ENCODE measurements around the gene KRTAP5-5.

Gene KRTAP5-5

DNA sequence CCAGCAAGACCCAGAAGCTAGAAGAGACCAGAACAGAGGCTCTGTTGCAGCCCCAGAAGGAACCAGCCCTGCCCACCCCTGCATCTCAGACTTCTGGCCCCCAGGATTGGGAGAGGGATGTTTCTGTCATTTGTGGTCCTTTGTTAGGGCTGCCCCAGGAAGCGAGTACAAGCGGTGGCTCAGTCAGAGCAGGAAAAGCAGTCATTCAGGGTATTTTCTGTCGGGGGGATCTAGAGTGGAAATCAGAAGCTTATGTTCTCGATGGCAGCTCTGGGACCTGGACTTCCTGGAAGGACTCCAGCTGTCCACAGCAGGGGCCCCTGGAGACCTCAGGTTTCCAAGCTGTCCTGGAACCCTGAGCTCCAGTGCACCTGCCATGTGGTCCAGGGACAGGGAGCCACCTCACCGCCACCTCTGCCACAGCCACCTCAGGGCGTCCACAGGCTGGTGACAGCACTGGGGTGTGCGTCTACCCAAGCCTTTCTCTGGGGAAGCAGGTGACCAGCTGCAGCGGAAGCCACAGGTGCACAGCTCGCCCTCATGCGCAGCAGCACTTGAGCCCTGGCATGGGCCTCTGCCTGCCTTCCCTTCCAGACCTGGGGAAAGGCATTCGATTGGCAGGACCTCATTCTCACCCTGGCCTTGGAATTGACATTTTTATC is 2.6 kb downstream of the KRTAP5-5 start:
- H4K20me1 ChIP-seq = no peaks in the 10 kb centered on the region
- no peaks in the 10 kb centered on the region for H3K36me3 ChIP-seq
- no peak for TF ChIP-seq Cebpa-rat (IDR thresholded peaks at IDR 0.05)
- H3K27ac ChIP-seq = no peak overlapping the region
- H3K27me3 ChIP-seq = no peaks in the 10 kb centered on the region
- no peak overlapping the region for H3K4me2 ChIP-seq
- H3K4me1 ChIP-seq = peaks cover 5% of the 10 kb centered on the region; the same call in 1 of the 2 replicates
- H3K9me3 ChIP-seq = no peaks in the 10 kb centered on the region
- no peak overlapping the region for H3K9ac ChIP-seq
- no peak overlapping the region for H3K4me3 ChIP-seq

- Histone ChIP-seq H3K36me3 (no peaks in the 10 kb centered on the region), H3K4me2 (no peak overlapping the region), H3K27me3 (no peaks in the 10 kb centered on the region), H3K4me1 (peaks cover 5% of the 10 kb centered on the region; the same call in 1 of the 2 replicates), H4K20me1 (no peaks in the 10 kb centered on the region), H3K4me3 (no peak overlapping the region), H3K9ac (no peak overlapping the region), H3K9me3 (no peaks in the 10 kb centered on the region), H3K27ac (no peak overlapping the region)
- no peak for TF ChIP-seq Cebpa-rat (IDR thresholded peaks at IDR 0.05)
Observed at GRCh38 chr11:1633864-1634263, 4.3 kb downstream of the KRTAP5-5 start.

GRCh38 chr11:1636291-1636950 is 6.8 kb downstream of the KRTAP5-5 start:
- Histone ChIP-seq H3K4me1 (peaks cover 5% of the 10 kb centered on the region; the same call in 1 of the 2 replicates), H3K9ac (no peak overlapping the region), H3K4me3 (no peak overlapping the region), H3K27ac (no peak overlapping the region), H3K36me3 (no peaks in the 10 kb centered on the region), H3K4me2 (no peak overlapping the region), H4K20me1 (no peaks in the 10 kb centered on the region; the same call in 1 of the 2 replicates), H3K9me3 (no peaks in the 10 kb centered on the region), H3K27me3 (peaks cover 8% of the 10 kb centered on the region; the same call in 1 of the 2 replicates)
- no peak for TF ChIP-seq Cebpa-rat (IDR thresholded peaks at IDR 0.05)

DNA sequence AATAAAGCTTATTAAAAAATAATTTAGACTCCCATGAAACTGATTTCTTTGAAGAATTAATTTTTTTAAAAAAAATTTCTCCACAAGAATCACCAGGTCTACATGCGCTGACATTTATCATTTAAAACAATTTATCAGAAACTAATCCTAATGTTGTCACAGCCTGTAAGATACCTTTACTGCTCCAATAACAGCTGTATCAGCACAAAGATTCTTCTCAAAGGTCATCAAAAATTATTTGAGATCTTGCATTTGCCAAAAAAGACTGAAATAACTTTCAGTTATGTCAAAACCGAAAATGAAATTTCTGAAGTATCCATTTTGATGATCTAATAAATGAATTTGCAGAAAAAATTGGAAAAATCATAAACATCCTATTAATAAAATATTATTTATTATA is 8.1 kb downstream of the KRTAP5-5 start:
- Histone ChIP-seq H3K4me1 (no peaks in the 10 kb centered on the region), H3K4me2 (no peak overlapping the region), H3K9ac (no peak overlapping the region), H3K36me3 (no peaks in the 10 kb centered on the region), H3K9me3 (no peaks in the 10 kb centered on the region), H4K20me1 (no peaks in the 10 kb centered on the region; the same call in 1 of the 2 replicates), H3K27me3 (peaks cover 12% of the 10 kb centered on the region; the same call in 1 of the 2 replicates), H3K27ac (no peak overlapping the region), H3K4me3 (no peak overlapping the region)
- TF ChIP-seq Cebpa-rat (IDR thresholded peaks at IDR 0.05) = no peak

- Histone ChIP-seq H3K27me3 (peaks cover 12% of the 10 kb centered on the region; the same call in 1 of the 2 replicates), H3K4me1 (no peaks in the 10 kb centered on the region), H3K36me3 (no peaks in the 10 kb centered on the region), H3K9me3 (no peaks in the 10 kb centered on the region), H3K27ac (no peak overlapping the region), H4K20me1 (no peaks in the 10 kb centered on the region; the same call in 1 of the 2 replicates), H3K4me3 (no peak overlapping the region), H3K9ac (no peak overlapping the region), H3K4me2 (no peak overlapping the region)
- no peak for TF ChIP-seq Cebpa-rat (IDR thresholded peaks at IDR 0.05)
Observed at GRCh38 chr11:1638344-1638743, 8.8 kb downstream of the KRTAP5-5 start.

GRCh38 chr11:1639102-1639620 is 9.6 kb downstream of the KRTAP5-5 start:
- no peak overlapping the region for H3K9ac ChIP-seq
- H3K4me3 ChIP-seq = no peak overlapping the region
- H3K4me1 ChIP-seq = no peaks in the 10 kb centered on the region
- no peak overlapping the region for H3K4me2 ChIP-seq
- H3K36me3 ChIP-seq = no peaks in the 10 kb centered on the region
- no peak overlapping the region for H3K27ac ChIP-seq
- no peaks in the 10 kb centered on the region; the same call in 1 of the 2 replicates for H4K20me1 ChIP-seq
- H3K27me3 ChIP-seq = peaks cover 12% of the 10 kb centered on the region; the same call in 1 of the 2 replicates
- no peak for TF ChIP-seq Cebpa-rat (IDR thresholded peaks at IDR 0.05)
- no peaks in the 10 kb centered on the region for H3K9me3 ChIP-seq

- no peak for TF ChIP-seq Cebpa-rat (IDR thresholded peaks at IDR 0.05)
Observed at GRCh38 chr11:1639666-1640065, 10.1 kb downstream of the KRTAP5-5 start.

GRCh38 chr11:1640076-1640946 is 10.7 kb downstream of the KRTAP5-5 start:
- no peak for TF ChIP-seq Cebpa-rat (IDR thresholded peaks at IDR 0.05)
- Histone ChIP-seq H3K4me2 (no peak overlapping the region), H3K4me1 (peaks cover 7% of the 10 kb centered on the region), H3K27me3 (peaks cover 14% of the 10 kb centered on the region; the same call in 1 of the 2 replicates), H4K20me1 (no peaks in the 10 kb centered on the region; the same call in 1 of the 2 replicates), H3K36me3 (no peaks in the 10 kb centered on the region), H3K9ac (no peak overlapping the region), H3K27ac (no peak overlapping the region), H3K9me3 (no peaks in the 10 kb centered on the region), H3K4me3 (no peak overlapping the region)

More at GRCh38 chr11:1639666-1640065, 10.1 kb downstream of the KRTAP5-5 start:
- H3K27me3 ChIP-seq = peaks cover 12% of the 10 kb centered on the region; the same call in 1 of the 2 replicates
- no peaks in the 10 kb centered on the region for H3K9me3 ChIP-seq
- H3K4me1 ChIP-seq = peaks cover under 1% of the 10 kb centered on the region; the same call in 1 of the 2 replicates
- no peak overlapping the region for H3K4me2 ChIP-seq
- no peaks in the 10 kb centered on the region; the same call in 1 of the 2 replicates for H4K20me1 ChIP-seq
- H3K9ac ChIP-seq = no peak overlapping the region
- H3K27ac ChIP-seq = no peak overlapping the region
- H3K4me3 ChIP-seq = no peak overlapping the region
- H3K36me3 ChIP-seq = no peaks in the 10 kb centered on the region

DNA sequence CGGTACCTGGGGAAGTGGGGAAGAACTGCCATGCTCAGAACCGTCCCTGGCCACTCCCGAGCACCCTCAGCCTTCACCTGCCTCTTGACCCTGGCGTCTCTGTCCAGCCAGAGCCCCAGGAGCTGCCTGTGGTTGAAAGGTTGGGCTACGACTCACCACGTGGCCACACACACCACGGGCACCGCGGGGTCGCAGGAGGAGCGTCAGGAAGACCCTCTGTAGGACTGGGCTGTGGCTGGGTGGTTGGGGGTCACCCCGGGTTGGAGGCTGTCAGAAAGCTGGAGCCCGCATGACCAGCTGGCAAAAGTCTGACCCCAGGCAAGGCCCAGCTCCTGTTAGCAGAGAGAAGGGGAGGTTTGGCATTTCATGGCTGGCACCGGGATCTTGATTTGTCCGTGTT is 11.5 kb downstream of the KRTAP5-5 start:
- Histone ChIP-seq H4K20me1 (no peaks in the 10 kb centered on the region; the same call in 1 of the 2 replicates), H3K4me3 (no peak overlapping the region), H3K9ac (no peak overlapping the region), H3K4me2 (no peak overlapping the region), H3K4me1 (peaks cover 12% of the 10 kb centered on the region), H3K27ac (no peak overlapping the region), H3K27me3 (peaks cover 17% of the 10 kb centered on the region; the same call in 1 of the 2 replicates), H3K36me3 (no peaks in the 10 kb centered on the region), H3K9me3 (no peaks in the 10 kb centered on the region)
- TF ChIP-seq Cebpa-rat (IDR thresholded peaks at IDR 0.05) = no peak
